Glutamatergic neuron (in vitro differentiated cells): ENCODE data around the gene SMIM14. TPM values are rescaled to one million over a fixed set of nuclear protein-coding genes. Genes with fewer than 3 reads are reported as not detected.

Source experiments
- DNase-seq: peaks from one replicate; pipeline ENCODE4 v3.0.0; 2022
- H3K27ac Mint-ChIP-seq: one replicate; pipeline ENCODE4 v1.8.0; 2020; ENCODE audit warnings: mild to moderate bottlenecking, mixed read lengths, inconsistent platforms; ENCODE audit not compliant: unreplicated experiment
- H3K27me3 Mint-ChIP-seq: one replicate; pipeline ENCODE4 v1.8.0; 2020; ENCODE audit warnings: mild to moderate bottlenecking, moderate library complexity, mixed read lengths, inconsistent platforms; ENCODE audit not compliant: unreplicated experiment
- H3K36me3 Mint-ChIP-seq: one replicate; pipeline ENCODE4 v1.8.0; 2020; ENCODE audit warnings: mild to moderate bottlenecking, mixed read lengths, inconsistent platforms; ENCODE audit not compliant: unreplicated experiment
- H3K4me1 Mint-ChIP-seq: one replicate; pipeline ENCODE4 v1.8.0; 2020; ENCODE audit warnings: mild to moderate bottlenecking, low read depth, mixed read lengths, inconsistent platforms; ENCODE audit not compliant: unreplicated experiment
- H3K4me3 Mint-ChIP-seq: one replicate; pipeline ENCODE4 v1.8.0; 2020; ENCODE audit warnings: mild to moderate bottlenecking, mixed read lengths, inconsistent platforms; ENCODE audit not compliant: unreplicated experiment
- H3K9me3 Mint-ChIP-seq: one replicate; pipeline ENCODE4 v1.8.0; 2020; ENCODE audit warnings: mild to moderate bottlenecking, moderate library complexity, mixed read lengths, inconsistent platforms; ENCODE audit not compliant: unreplicated experiment
- CTCF ChIP-seq: fragments of 200-600 bp; sonication (generic); IDR thresholded peaks from one replicate; pipeline ENCODE4 v1.5.0; 2021; ENCODE audit not compliant: partially characterized antibody, unreplicated experiment
- total RNA-seq: library from RNA; stranded (reverse); fragmentation: NEBNext Ultra II Directional; extraction: Animal tissue kit (Norgen Biotek cat#: 25700); gene quantifications from one replicate; pipeline ENCODE4 v1.2.1, GENCODE V29; 2021; ENCODE audit not compliant: unreplicated experiment

The SMIM14 gene
- total RNA-seq, 1 donor from 2014 or later: 27.1 TPM

GRCh38 chr4:39497909-39498726, 140.5 kb downstream of the SMIM14 start:
- Mint-ChIP-seq H3K4me3 (no peak overlapping the region), H3K4me1 (no peaks in the 10 kb centered on the region), H3K27ac (no peak overlapping the region), H3K9me3 (no peaks in the 10 kb centered on the region), H3K36me3 (no peaks in the 10 kb centered on the region), H3K27me3 (no peaks in the 10 kb centered on the region)
- no peak for TF ChIP-seq CTCF
- no peak for DNase-seq

Other genes starting within 250 kb of the SMIM14 start
- not detected for gene KLB, start 231.9 kb downstream of the SMIM14 start, total RNA-seq
- 831 TPM for gene RPL9, start 179.9 kb downstream of the SMIM14 start, total RNA-seq
- 9.4 TPM for gene LIAS, start 179.8 kb downstream of the SMIM14 start, total RNA-seq
- 32.3 TPM for gene UGDH, start 111.4 kb downstream of the SMIM14 start, total RNA-seq
- 96.7 TPM for gene UBE2K, start 59.3 kb upstream of the SMIM14 start, total RNA-seq